GM12874 (cell line): ENCODE results near the gene FBLN5.

Experiments used
- TF ChIP-seq, protein P1 (sequence below): IDR thresholded peaks from 2 replicates; pipeline ENCODE4 v1.5.1; 2011; ENCODE audit warnings: low read depth, mild to moderate bottlenecking, control low read depth, low read length, moderate library complexity; ENCODE audit not compliant: insufficient read depth

The FBLN5 gene

DNA sequence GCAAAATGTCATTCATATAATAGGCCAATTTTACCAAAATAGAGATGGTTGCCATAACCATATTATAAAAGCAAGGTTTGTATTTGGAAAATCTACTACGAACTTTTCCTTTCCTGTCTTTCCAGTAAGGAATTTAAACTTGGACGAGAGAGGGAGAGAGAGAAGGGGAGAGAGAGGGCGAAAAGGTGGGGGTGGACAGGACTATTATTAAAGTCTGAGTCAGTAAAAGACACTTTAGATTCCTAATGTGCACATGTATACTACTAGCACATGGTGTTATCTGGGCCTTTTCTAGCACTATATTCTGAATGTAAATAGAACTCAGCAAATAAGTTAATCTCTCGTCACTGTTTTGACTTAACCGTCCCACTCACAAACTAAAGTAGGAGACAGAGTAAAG, 30.4 kb upstream of the FBLN5 start:
- TF ChIP-seq, protein P1, sequence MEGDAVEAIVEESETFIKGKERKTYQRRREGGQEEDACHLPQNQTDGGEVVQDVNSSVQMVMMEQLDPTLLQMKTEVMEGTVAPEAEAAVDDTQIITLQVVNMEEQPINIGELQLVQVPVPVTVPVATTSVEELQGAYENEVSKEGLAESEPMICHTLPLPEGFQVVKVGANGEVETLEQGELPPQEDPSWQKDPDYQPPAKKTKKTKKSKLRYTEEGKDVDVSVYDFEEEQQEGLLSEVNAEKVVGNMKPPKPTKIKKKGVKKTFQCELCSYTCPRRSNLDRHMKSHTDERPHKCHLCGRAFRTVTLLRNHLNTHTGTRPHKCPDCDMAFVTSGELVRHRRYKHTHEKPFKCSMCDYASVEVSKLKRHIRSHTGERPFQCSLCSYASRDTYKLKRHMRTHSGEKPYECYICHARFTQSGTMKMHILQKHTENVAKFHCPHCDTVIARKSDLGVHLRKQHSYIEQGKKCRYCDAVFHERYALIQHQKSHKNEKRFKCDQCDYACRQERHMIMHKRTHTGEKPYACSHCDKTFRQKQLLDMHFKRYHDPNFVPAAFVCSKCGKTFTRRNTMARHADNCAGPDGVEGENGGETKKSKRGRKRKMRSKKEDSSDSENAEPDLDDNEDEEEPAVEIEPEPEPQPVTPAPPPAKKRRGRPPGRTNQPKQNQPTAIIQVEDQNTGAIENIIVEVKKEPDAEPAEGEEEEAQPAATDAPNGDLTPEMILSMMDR, result no peak

DNA sequence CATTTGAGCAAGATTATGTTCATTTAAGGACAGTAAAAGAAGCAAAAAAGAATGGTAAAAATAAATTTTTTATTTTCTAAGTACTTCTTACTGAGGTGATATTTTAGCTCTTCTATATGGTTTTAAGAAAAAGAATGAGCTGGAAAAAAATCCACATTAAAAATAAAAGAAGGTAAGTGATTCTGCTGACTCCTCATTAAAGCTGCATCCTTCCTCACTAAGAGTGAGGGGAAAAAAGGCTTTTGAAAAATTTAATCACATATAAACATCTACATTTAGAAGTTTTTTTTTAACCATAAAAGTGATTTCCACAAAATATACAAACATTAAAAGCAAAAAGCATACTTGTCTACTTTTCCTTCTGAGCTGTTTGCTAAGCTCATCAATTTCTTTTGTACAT, 28.3 kb upstream of the FBLN5 start:
- TF ChIP-seq, protein P1, result no peak

DNA sequence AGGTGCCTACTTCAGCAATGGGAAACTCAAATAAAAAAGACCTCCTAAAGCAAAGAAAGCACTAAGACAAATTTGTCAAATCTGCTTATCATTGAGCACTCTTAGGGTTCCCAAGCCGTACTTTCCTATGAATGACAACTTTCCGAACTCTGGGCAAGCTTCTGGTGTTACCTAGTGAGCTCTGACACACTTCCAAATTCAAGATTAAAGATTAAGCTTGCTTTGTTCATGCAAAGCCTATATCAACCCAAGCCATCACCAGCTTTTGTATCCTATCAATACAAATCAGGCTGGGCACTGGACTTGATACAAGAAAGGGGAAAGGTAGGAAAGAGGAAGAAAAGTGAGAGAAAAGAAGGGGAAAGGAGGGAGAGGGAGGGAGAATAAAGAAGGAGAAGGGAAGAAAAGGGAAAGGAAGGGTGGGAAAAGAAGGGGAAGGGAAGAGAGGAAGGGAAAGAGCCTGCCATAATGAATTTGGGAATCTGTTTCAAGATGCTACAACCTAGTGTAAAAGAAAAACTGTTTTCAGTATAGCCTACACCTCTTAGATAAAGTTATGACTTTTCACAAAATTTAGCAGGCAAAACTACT, 23.8 kb upstream of the FBLN5 start:
- TF ChIP-seq, protein P1, result no peak

DNA sequence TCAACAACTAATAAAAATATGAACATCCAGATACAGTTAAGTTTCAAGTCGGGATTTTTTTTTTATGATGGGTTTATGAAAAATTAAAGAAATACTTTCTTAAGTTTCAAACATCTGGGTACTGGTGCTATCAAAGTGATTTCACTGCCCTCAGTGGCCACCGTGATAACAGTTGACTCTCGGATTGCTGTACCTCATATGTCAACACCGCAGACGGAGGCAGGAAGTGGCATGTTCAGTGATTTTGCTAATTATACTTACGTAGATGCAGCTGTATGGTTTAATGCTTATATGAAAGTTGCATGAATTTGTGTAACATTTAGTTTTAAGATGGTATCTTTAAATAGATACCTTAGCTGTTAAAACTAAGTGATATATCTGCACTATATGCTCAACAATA, 20.8 kb upstream of the FBLN5 start:
- TF ChIP-seq, protein P1, result no peak

DNA sequence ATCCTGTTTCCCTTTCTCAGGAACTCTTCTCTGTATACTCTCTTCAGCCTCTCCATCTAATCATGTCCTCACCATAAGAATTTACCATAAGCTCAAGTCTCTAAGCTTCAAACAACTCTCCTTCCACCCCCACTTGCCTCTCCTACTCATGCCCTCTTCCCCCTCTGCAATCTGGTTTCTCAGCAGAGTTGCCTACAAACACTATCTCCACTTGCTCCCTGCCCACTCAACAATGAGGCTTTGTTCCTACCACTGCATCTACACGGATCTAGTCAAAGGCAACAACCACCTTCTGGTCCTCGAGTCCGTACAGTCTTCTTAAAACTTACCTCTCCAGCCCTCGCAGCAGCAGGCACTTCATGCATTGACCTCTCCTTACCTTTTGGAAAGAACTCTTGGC, 17.2 kb upstream of the FBLN5 start:
- TF ChIP-seq, protein P1, result no peak

DNA sequence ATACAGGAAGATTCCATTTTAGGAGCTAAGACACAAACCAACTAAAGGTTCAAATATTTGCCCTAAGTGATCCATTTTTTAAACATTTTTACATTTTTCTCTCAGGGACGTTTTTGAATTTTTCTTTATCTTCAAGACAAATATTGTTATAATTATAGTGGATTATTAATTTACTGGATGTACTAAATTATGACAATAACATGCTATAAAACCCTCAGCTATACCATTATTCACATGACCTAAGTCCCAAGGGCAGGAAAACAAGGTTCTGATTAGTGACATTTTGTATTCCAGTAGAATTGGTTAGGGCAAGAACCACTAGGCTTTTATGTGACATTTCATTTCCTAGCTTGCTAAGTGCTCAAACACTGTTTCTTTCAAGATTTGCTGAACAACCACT, 16.5 kb upstream of the FBLN5 start:
- TF ChIP-seq, protein P1, result no peak

DNA sequence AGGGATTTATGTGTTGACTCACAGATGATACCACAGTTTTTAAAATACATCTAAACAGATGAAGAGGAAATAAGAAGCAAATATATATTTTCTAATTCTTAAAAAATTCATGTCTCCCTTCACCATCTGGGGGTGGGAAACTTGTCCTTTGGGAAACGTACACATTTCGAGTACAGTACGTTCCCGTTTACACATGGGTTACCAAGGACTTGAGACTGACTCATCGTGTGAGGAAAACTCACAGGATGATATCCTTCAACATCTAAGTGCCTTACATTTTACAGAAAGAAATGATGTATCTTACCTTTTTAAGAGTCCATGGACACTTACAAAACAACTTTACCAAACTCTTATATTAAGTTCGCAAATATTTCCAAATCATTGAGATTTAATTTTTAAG, 16.0 kb upstream of the FBLN5 start:
- TF ChIP-seq, protein P1, result no peak
